ENCODE data around the gene TFR2. TPM values are rescaled to one million over a fixed set of nuclear protein-coding genes. Genes with fewer than 3 reads are reported as not detected.

The TFR2 gene
- total and polyA plus RNA-seq, 2 of the 13 experiments (the other 11 are each of a cell fraction or from before 2014, with no cell fraction given): 36.9 to 64.2 TPM

- TF ChIP-seq CHCHD3 (CRISPR knock-in tag; IDR thresholded peaks at IDR 0.05) (no peak), NR2F1 (CRISPR knock-in tag; IDR thresholded peaks at IDR 0.05) (0 out of 4 replicates have a peak, but pooled peaks of 1 of the 2 experiments have one; percentile 15), KDM2A (CRISPR knock-in tag; IDR thresholded peaks at IDR 0.05; ENCODE audit: borderline replicate concordance, low read depth) (no peak), DMTF1 (CRISPR knock-in tag; IDR thresholded peaks at IDR 0.05) (no peak), HHEX (CRISPR knock-in tag; IDR thresholded peaks at IDR 0.05) (no peak), ZNF878 (CRISPR knock-in tag; IDR thresholded peaks at IDR 0.05) (no peak), SIN3B (IDR thresholded peaks at IDR 0.05; ENCODE audit: low read length) (no peak), HBP1 (CRISPR knock-in tag; IDR thresholded peaks at IDR 0.05; ENCODE audit: low read depth) (no peak), PLSCR1 (CRISPR knock-in tag; IDR thresholded peaks at IDR 0.05; ENCODE audit: borderline replicate concordance) (no peak), TAF15 (IDR thresholded peaks at IDR 0.05; ENCODE audit: low read depth, low read length, poor library complexity, severe bottlenecking) (no peak), STAG1 (CRISPR knock-in tag; IDR thresholded peaks at IDR 0.05) (peak; percentile 58), SNRNP70 (IDR thresholded peaks at IDR 0.05; ENCODE audit: low read depth, low read length) (no peak), ZBTB14 (CRISPR knock-in tag; IDR thresholded peaks at IDR 0.05) (no peak), ASH2L (IDR thresholded peaks at IDR 0.05; ENCODE audit: insufficient read length, low read depth, low read length) (peak; percentile 10)
Measured at GRCh38 chr7:100612730-100613390, 28.5 kb downstream of the TFR2 start (continued).
